ENCODE measurements around the gene PIK3AP1.
"Not testable (repeated sequence)": the region's sequence is repeated elsewhere in the genome, so short reads cannot be mapped to it uniquely, and the experiment has no call there.

PIK3AP1 gene

GRCh38 chr10:96570983-96571964, 149.0 kb downstream of the PIK3AP1 start:
- no peak for DNase-seq

GRCh38 chr10:96570511-96570910, 149.8 kb downstream of the PIK3AP1 start:
- DNase-seq = no peak

GRCh38 chr10:96568402-96568801, 151.9 kb downstream of the PIK3AP1 start:
- no peak for DNase-seq

- no peak for DNase-seq
These were observed 154.5 kb downstream of the PIK3AP1 start for GRCh38 chr10:96565774-96566173.

- no peak for DNase-seq
These were observed 159.1 kb downstream of the PIK3AP1 start for GRCh38 chr10:96560966-96561887.

GRCh38 chr10:96560489-96560888, 159.8 kb downstream of the PIK3AP1 start:
- DNase-seq = no peak

GRCh38 chr10:96556003-96556402, 164.3 kb downstream of the PIK3AP1 start:
- DNase-seq = no peak

GRCh38 chr10:96555330-96555729, 165.0 kb downstream of the PIK3AP1 start:
- DNase-seq = no peak

- no peak for DNase-seq
These were observed 171.7 kb downstream of the PIK3AP1 start for GRCh38 chr10:96548589-96548988.

- DNase-seq = not testable (repeated sequence)
These were observed 174.8 kb downstream of the PIK3AP1 start for GRCh38 chr10:96545558-96545957.
